ENCODE results near the gene BBLN. TPM values are rescaled to one million over a fixed set of nuclear protein-coding genes. Genes with fewer than 3 reads are reported as not detected.

The BBLN gene
- total and polyA plus RNA-seq, 2 donors (not counting 1 experiment from before 2014, with no cell fraction given), result 44.3 to 148 TPM

- Histone ChIP-seq H3K79me2 (ENCODE audit: control insufficient read depth, insufficient read depth, low read length) (peaks cover 29% of the 10 kb centered on the region), H3K36me3 (replicated peaks in 1 of 2; ENCODE audit: control extremely low read depth in 1 of 2, control insufficient read depth in 1 of 2, extremely low read depth in 1 of 2, insufficient read depth in 2 of 2, low read length in 1 of 2) (peaks cover 0 to 26% of the 10 kb centered on the region in 2 experiments), H3K9ac (ENCODE audit: low read length) (peak overlapping the region; percentile 29), H3K4me1 (ENCODE audit: control insufficient read depth in 2 of 2, insufficient read depth in 2 of 2, low read length in 2 of 2) (peaks cover 26 to 34% of the 10 kb centered on the region in 2 donors), H3K27ac (ENCODE audit: low read length in 2 of 2) (peak overlapping the region in 1 of 2 donors; percentile 23), H3K4me3 (ENCODE audit: control extremely low read depth in 1 of 5, extremely low read depth in 1 of 5, insufficient read depth in 1 of 5, low read depth in 2 of 5, low read length in 4 of 5) (peak overlapping the region in 2 of 5 experiments; percentile 2 to 81), H2AFZ (ENCODE audit: insufficient read depth, low read depth, low read length, poor library complexity, severe bottlenecking) (no peak overlapping the region), H4K20me1 (ENCODE audit: control insufficient read depth, insufficient read depth, low read length, poor library complexity, severe bottlenecking) (peaks cover 21% of the 10 kb centered on the region), H3K27me3 (replicated peaks in 1 of 4; ENCODE audit: control extremely low read depth in 1 of 4, control insufficient read depth in 3 of 4, insufficient read depth in 4 of 4, low read length in 3 of 4) (no peaks in the 10 kb centered on the region), H3K4me2 (replicated peaks; ENCODE audit: low read depth, low read length, poor library complexity, severe bottlenecking) (peak overlapping the region; percentile 63), H3K9me3 (ENCODE audit: control extremely low read depth in 1 of 3, control insufficient read depth in 2 of 3, insufficient read depth in 1 of 3, low read length in 2 of 3) (no peaks in the 10 kb centered on the region)
- TF ChIP-seq EZH2 (IDR thresholded peaks at IDR 0.05; ENCODE audit: borderline replicate concordance, insufficient read depth, low read depth, low read length, poor library complexity, severe bottlenecking) (no peak), CTCF (IDR thresholded peaks at IDR 0.05) (no peak)
- H3K4me1 Mint-ChIP-seq, result peaks cover 35% of the 10 kb centered on the region
- 27% methylated on average over 6 of the region's 10 CpGs for WGBS (ENCODE audit: insufficient coverage)
- DNase-seq (no peak), ATAC-seq (ENCODE audit: low read depth) (no peak)
- intact Hi-C loops (cut with micrococcal nuclease), result loop anchor here (5.0 to 10.0 kb wide), 3 partner anchors 217 to 757 kb away; partner anchors contain the start of genes KYAT1, LRRC8A, SH2D3C and SLC27A4
- H3K27ac Mint-ChIP-seq, result peak overlapping the region; percentile 78
- POLR2A ChIA-PET, result no interaction called here
- CTCF ChIA-PET, result interaction anchor here (0.9 to 6.1 kb wide), 6 partner anchors 9 to 184 kb away, joined by 3 to 49 read pairs (median 5); no protein-coding TSS in a partner anchor
- peak overlapping the region; percentile 95 for H3K4me3 Mint-ChIP-seq
- no peaks in the 10 kb centered on the region for H3K9me3 Mint-ChIP-seq (ENCODE audit: insufficient read depth)
- H3K27me3 Mint-ChIP-seq, result no peaks in the 10 kb centered on the region
These were observed 34.3 kb upstream of the BBLN start for GRCh38 chr9:128125580-128126354.

Data from B cell (primary cell).